ENCODE results near the gene CACNB1. TPM values are rescaled to one million over a fixed set of nuclear protein-coding genes. Genes with fewer than 3 reads are reported as not detected.

CACNB1 gene
- total and polyA plus RNA-seq, 4 donors = 15.5 to 57.5 (median 31.2) TPM

Other genes starting within 250 kb of the CACNB1 start
- gene FBXO47, start 230.3 kb downstream of the CACNB1 start, total RNA-seq = not detected
- not detected for gene FBXO47, start 230.3 kb downstream of the CACNB1 start, polyA plus RNA-seq (ENCODE audit: insufficient read length in 2 of 2)
- gene PLXDC1, start 46.0 kb downstream of the CACNB1 start, total RNA-seq = 10 to 100 TPM; 10.1 to 12.6 TPM
- gene PLXDC1, start 46.0 kb downstream of the CACNB1 start, polyA plus RNA-seq (ENCODE audit: insufficient read length in 2 of 2) = 10 to 100 TPM; 38.6 to 47.1 TPM
- not detected for gene ARL5C, start 31.5 kb downstream of the CACNB1 start, total RNA-seq
- gene ARL5C, start 31.5 kb downstream of the CACNB1 start, polyA plus RNA-seq (ENCODE audit: insufficient read length in 2 of 2) = under 1 TPM; 0.48 to 0.71 TPM
- gene RPL19, start 2.6 kb upstream of the CACNB1 start, total RNA-seq = 1,000 to 10,000 TPM in 1 of 2 donors, 100 to 1,000 TPM in 1; 650 to 2,773 TPM
- 1,000 to 10,000 TPM; 1,247 to 1,292 TPM for gene RPL19, start 2.6 kb upstream of the CACNB1 start, polyA plus RNA-seq (ENCODE audit: insufficient read length in 2 of 2)
- gene STAC2, start 28.3 kb upstream of the CACNB1 start, total RNA-seq = 1 to 10 TPM in 1 of 2 donors, under 1 TPM in 1; 0.83 to 2.6 TPM
- gene STAC2, start 28.3 kb upstream of the CACNB1 start, polyA plus RNA-seq (ENCODE audit: insufficient read length in 2 of 2) = 10 to 100 TPM; 14.8 to 17.1 TPM
- 10 to 100 TPM; 18.7 to 26.1 TPM for gene FBXL20, start 204.0 kb upstream of the CACNB1 start, total RNA-seq
- gene FBXL20, start 204.0 kb upstream of the CACNB1 start, polyA plus RNA-seq (ENCODE audit: insufficient read length in 2 of 2) = 10 to 100 TPM; 16.1 to 19.4 TPM

Measured in spinal cord (tissue), 4 donors.